ENCODE results near the gene PHC2.
A peak's percentile ranks its signal among the peaks of the same experiment; 100 is the strongest.

Gene PHC2

DNA sequence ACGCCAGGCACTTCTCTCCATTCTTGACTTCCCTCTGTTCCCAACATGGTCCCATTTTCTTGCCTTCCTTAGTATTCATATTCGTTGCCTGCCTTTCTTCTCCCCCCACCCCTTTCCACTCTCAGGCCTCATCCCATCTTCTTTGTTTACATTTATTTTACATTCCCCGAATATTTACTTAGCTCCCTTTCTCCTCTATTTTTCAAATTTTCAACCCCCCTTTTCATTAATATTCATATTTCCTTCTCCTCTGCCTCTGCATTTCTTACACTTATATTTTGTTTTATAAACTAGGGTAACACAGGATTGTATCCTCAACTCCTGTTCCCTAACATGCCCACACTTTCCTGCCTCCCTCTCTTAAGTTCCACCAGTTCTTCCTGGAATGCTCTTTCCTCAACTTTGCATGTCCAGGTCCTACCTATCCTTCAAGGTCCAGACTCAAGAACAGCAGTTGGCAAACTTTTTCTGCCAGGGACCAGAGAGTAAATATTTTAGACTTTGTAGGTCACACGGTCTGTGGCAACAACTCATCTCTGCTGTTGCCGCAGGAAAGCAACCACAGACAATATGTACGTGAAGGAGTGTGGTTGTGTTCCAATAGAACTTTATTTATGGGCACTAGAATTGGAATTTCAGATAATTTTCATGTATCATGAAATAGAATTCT, 80.1 kb downstream of the PHC2 start:
- Histone ChIP-seq H3K4me3 (ENCODE audit: low read depth, low read length) (peak overlapping the region; percentile 57), H3K27ac (no peak overlapping the region)
- DNase-seq, result no peak

DNA sequence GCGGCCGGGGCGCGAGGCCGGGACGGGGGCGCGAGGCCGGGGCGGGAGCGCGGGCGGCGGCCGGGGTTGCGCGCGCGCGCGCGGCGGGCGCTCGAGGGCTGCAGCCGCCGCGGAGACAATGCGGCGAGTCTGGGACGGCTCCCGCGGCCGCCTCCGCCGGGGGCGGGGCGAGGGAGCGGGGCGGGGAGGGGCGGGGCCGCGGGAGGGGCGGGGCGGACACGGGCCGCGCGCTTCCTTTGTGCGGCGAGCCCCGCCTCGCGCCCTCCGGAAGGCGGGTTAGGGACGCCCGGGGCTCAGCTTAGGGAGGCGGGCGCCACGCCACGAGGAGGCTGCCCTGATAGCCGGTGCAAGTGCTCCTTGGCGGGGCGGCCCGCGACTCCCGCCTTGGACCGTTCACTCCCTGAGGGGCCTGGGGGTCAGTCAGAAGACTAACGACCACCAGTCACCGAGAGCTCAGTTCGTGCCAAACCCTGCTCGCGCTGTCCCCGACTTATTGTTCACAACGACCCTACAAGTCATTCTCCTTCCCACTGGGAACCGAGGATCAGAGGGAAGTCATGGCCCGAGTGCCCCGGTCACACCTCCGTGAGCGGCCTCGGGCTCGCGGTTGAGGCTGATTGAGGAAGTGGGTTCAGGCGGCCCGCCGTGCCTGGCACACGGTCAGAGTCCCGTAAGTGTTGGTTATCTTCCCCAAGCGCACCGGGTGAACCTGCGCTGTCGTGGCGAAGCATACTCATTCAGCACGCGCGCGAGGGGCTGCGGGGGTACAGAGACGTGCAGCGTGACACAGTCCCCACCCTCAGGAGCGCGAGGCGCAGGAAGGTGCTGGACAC, 80.9 kb downstream of the PHC2 start:
- TF ChIP-seq, protein P1, sequence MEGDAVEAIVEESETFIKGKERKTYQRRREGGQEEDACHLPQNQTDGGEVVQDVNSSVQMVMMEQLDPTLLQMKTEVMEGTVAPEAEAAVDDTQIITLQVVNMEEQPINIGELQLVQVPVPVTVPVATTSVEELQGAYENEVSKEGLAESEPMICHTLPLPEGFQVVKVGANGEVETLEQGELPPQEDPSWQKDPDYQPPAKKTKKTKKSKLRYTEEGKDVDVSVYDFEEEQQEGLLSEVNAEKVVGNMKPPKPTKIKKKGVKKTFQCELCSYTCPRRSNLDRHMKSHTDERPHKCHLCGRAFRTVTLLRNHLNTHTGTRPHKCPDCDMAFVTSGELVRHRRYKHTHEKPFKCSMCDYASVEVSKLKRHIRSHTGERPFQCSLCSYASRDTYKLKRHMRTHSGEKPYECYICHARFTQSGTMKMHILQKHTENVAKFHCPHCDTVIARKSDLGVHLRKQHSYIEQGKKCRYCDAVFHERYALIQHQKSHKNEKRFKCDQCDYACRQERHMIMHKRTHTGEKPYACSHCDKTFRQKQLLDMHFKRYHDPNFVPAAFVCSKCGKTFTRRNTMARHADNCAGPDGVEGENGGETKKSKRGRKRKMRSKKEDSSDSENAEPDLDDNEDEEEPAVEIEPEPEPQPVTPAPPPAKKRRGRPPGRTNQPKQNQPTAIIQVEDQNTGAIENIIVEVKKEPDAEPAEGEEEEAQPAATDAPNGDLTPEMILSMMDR (IDR thresholded peaks at IDR 0.05; ENCODE audit: low read depth, low read length, missing control alignments), result no peak
- in situ Hi-C loops (cut with HindIII; ENCODE audit: low pct_ligation_motif_present, low sequenced_read_pairs), result no loop called here
- no peak for DNase-seq

More for the DNA sequence above, 80.1 kb downstream of the PHC2 start:
- in situ Hi-C loops (cut with HindIII; ENCODE audit: low pct_ligation_motif_present, low sequenced_read_pairs), result no loop called here
- Histone ChIP-seq H3K36me3 (replicated peaks) (peaks cover 40% of the 10 kb centered on the region), H3K27me3 (replicated peaks) (no peaks in the 10 kb centered on the region)
- TF ChIP-seq, protein P1 (IDR thresholded peaks at IDR 0.05; ENCODE audit: low read depth, low read length, missing control alignments), result no peak

DNA sequence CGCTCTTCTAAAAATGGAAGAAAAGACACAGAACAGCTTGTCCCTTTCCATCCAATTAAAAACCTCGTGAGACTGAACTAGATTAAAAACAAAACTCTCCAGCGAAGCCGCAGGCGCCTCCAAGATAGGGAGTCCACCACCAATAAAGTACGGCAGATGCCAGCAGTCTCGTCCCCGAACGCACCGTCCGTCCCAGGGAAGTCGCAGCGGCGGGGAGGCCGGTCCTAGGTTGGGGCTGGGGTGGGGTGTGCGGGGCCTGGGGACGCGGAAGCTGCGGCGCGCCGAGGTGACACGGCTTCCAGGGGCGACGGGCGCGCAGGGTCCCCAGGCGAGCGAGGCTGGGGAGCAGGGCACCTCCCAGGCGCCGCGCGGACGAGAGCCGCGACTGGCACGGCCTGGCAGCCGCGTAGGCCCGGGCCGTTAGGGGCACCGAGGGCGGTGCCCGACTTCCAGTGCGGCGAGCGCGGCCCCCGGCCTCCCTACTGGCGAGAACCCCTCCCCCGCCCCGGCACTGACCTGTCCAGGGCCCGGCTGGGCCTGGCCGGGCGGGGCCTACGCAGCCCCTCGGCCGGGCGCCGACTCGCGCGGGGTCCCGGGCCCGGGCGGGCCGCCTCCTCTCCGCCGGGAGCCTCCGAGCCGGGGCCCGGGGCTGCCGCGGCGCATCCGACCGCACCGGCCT, 81.7 kb downstream of the PHC2 start:
- in situ Hi-C loops (cut with HindIII; ENCODE audit: low pct_ligation_motif_present, low sequenced_read_pairs), result no loop called here

More for the DNA sequence above, 80.9 kb downstream of the PHC2 start:
- H3K4me3 ChIP-seq (ENCODE audit: low read depth, low read length), result peak overlapping the region; percentile 90
- peak overlapping the region; percentile 93 for H3K27ac ChIP-seq
- H3K27me3 ChIP-seq (replicated peaks), result no peaks in the 10 kb centered on the region
- H3K36me3 ChIP-seq (replicated peaks), result peaks cover 41% of the 10 kb centered on the region

DNA sequence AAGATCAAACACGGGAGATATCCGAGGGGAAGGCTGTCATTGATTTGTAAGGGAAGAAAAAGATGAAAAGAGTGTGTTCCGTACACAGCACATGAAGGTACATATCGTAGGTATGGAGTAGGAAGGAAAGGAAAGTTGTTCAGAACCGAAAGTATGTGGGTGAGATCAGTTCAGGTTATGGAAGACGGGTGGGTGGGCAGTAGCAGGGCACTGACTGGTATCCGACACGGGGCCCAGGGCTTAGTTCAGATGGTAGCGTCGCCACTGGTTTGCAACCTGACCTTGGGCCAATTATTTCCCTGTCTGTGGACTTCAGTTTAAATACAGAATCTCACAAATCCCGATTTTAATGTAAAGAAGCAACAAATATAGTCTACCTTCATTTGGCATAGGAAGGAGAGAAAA, 82.2 kb downstream of the PHC2 start:
- TF ChIP-seq, protein P1 (IDR thresholded peaks at IDR 0.05; ENCODE audit: low read depth, low read length, missing control alignments), result no peak
- peaks cover 41% of the 10 kb centered on the region for H3K36me3 ChIP-seq (replicated peaks)
- no peaks in the 10 kb centered on the region for H3K27me3 ChIP-seq (replicated peaks)
- H3K4me3 ChIP-seq (ENCODE audit: low read depth, low read length), result peak overlapping the region; percentile 90
- DNase-seq, result no peak
- in situ Hi-C loops (cut with HindIII; ENCODE audit: low pct_ligation_motif_present, low sequenced_read_pairs), result no loop called here
- peak overlapping the region; percentile 93 for H3K27ac ChIP-seq

More for the DNA sequence above, 81.7 kb downstream of the PHC2 start:
- H3K27ac ChIP-seq, result peak overlapping the region; percentile 93
- DNase-seq, result no peak
- peaks cover 41% of the 10 kb centered on the region for H3K36me3 ChIP-seq (replicated peaks)
- H3K4me3 ChIP-seq (ENCODE audit: low read depth, low read length), result peak overlapping the region; percentile 90
- TF ChIP-seq, protein P1 (IDR thresholded peaks at IDR 0.05; ENCODE audit: low read depth, low read length, missing control alignments), result no peak
- no peaks in the 10 kb centered on the region for H3K27me3 ChIP-seq (replicated peaks)

DNA sequence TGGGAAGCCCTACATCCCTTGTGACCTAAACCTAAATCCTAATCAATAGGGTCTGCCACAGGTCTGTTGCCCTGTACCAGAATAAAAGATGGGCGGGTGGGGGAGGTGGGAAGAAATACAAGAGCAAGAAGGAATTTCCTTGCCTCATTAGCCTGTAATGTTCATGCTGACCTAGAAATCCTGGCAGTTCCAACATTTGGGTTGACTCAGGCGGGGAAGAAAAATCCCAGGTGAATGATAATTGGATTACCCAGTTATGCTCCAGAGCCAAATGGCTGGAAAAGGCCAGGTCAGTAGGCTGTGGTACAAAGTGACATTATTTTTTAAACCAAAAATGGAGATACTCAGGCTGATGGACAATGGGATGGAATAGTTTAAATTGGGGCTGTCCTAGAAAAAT, 82.7 kb downstream of the PHC2 start:
- Histone ChIP-seq H3K36me3 (replicated peaks) (peaks cover 42% of the 10 kb centered on the region), H3K27me3 (replicated peaks) (no peaks in the 10 kb centered on the region), H3K27ac (peak overlapping the region; percentile 93), H3K4me3 (ENCODE audit: low read depth, low read length) (peak overlapping the region; percentile 90)
- DNase-seq, result no peak
- in situ Hi-C loops (cut with HindIII; ENCODE audit: low pct_ligation_motif_present, low sequenced_read_pairs), result no loop called here
- TF ChIP-seq, protein P1 (IDR thresholded peaks at IDR 0.05; ENCODE audit: low read depth, low read length, missing control alignments), result no peak

Data from brain microvascular endothelial cell (primary cell).